Endodermal cell (in vitro differentiated cells): ENCODE measurements around the gene DARS1. TPM values are rescaled to one million over a fixed set of nuclear protein-coding genes. Genes with fewer than 3 reads are reported as not detected.
A peak's percentile ranks its signal among the peaks of the same experiment; 100 is the strongest.

Experiments
- DNase-seq: peaks from one replicate; pipeline ENCODE4 v3.0.0-alpha.2; 2017
- H3K27ac ChIP-seq: 2 replicates; pipeline ENCODE4 v1.5.1; 2013; ENCODE audit warnings: mild to moderate bottlenecking, low read depth, low read length, moderate library complexity
- H3K27me3 ChIP-seq: 2 replicates; pipeline ENCODE4 v1.6.1; 2013; ENCODE audit warnings: mild to moderate bottlenecking, low read length, moderate library complexity; ENCODE audit not compliant: insufficient read depth, control insufficient read depth, poor library complexity, severe bottlenecking
- H3K36me3 ChIP-seq: 2 replicates; pipeline ENCODE4 v1.7.0; 2013; ENCODE audit warnings: mild to moderate bottlenecking, low read length, moderate library complexity; ENCODE audit not compliant: control insufficient read depth, insufficient read depth
- H3K4me1 ChIP-seq: one replicate; pipeline ENCODE4 v1.7.0; 2013; ENCODE audit warnings: low read length; ENCODE audit not compliant: control insufficient read depth, insufficient read depth
- H3K4me3 ChIP-seq: 2 replicates; pipeline ENCODE4 v1.5.1; 2013; ENCODE audit warnings: mild to moderate bottlenecking, low read length, moderate library complexity
- H3K9ac ChIP-seq: 2 replicates; pipeline ENCODE4 v1.6.1; 2013; ENCODE audit warnings: mild to moderate bottlenecking, low read length, moderate library complexity; ENCODE audit not compliant: poor library complexity, severe bottlenecking; ENCODE audit errors: extremely low read depth
- H3K9me3 ChIP-seq: 2 replicates; pipeline ENCODE4 v1.6.1; 2013; ENCODE audit warnings: mild to moderate bottlenecking, low read length, moderate library complexity; ENCODE audit not compliant: control insufficient read depth
- H3K27ac Mint-ChIP-seq: 2 replicates; pipeline ENCODE4 v1.8.0; 2020; ENCODE audit warnings: mixed read lengths
- H3K27me3 Mint-ChIP-seq: 2 replicates; pipeline ENCODE4 v1.8.0; 2021; ENCODE audit warnings: mild to moderate bottlenecking, mixed read lengths; ENCODE audit not compliant: insufficient read depth
- H3K36me3 Mint-ChIP-seq: 2 replicates; pipeline ENCODE4 v1.8.0; 2020; ENCODE audit warnings: low read depth, mixed read lengths
- H3K4me1 Mint-ChIP-seq: 2 replicates; pipeline ENCODE4 v1.8.0; 2020; ENCODE audit warnings: mixed read lengths
- H3K4me3 Mint-ChIP-seq: 2 replicates; pipeline ENCODE4 v1.8.0; 2020; ENCODE audit warnings: mild to moderate bottlenecking, moderate library complexity, mixed read lengths
- H3K9me3 Mint-ChIP-seq: 2 replicates; pipeline ENCODE4 v1.8.0; 2020; ENCODE audit warnings: mild to moderate bottlenecking, mixed read lengths
- WGBS, 2 experiments: methylation state at CpG; one replicate each; pipeline versions ENCODE4 v1.1.5 to v1.1.7; 2013; ENCODE audit warnings: missing lambda C conversion rate in 2 of 2, mixed read lengths in 1 of 2; ENCODE audit not compliant: insufficient coverage in 1 of 2, insufficient read length in 1 of 2; 5-methylcytosine and 5-hydroxymethylcytosine counted together
- total RNA-seq, 2 donors: library from RNA; stranded (reverse); fragmentation: NEBNext Ultra II Directional in 1 of 2; extraction: Animal tissue kit (Norgen Biotek cat#: 25700) in 1 of 2; gene quantifications; 2 replicates in 1 of 2; 3 replicates in 1 of 2; pipeline ENCODE4 v1.2.1, GENCODE V29; 2021
- TF ChIP-seq, protein P1 (sequence below): fragments of 200-600 bp; sonication (generic); conservative IDR thresholded peaks from 2 replicates; pipeline ENCODE4 v1.5.0; 2021; ENCODE audit warnings: antibody characterized with exemption, mild to moderate bottlenecking

DARS1 gene
- total RNA-seq, 2 donors from 2014 or later = 70.5 to 75.9 TPM

DNA sequence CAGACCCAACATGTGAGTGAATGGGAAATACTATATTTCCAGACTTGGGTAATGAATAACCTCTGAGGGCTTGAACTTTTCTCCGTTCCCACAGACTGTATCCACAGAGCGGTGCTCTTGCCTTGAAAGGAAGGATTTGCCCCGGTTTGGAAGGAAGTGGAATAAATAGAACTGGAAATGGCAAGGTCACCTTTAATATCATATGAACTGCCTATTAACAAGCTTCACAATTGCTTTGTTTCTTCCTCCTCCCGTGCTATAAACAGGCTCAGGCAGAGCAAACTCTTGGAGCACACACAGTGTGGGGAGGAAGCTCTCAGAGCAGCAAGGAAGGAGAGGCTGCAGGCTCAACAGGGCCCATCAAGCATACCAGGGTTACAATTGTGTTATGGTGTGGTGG, 28.5 kb upstream of the DARS1 start:
- TF ChIP-seq, protein P1, sequence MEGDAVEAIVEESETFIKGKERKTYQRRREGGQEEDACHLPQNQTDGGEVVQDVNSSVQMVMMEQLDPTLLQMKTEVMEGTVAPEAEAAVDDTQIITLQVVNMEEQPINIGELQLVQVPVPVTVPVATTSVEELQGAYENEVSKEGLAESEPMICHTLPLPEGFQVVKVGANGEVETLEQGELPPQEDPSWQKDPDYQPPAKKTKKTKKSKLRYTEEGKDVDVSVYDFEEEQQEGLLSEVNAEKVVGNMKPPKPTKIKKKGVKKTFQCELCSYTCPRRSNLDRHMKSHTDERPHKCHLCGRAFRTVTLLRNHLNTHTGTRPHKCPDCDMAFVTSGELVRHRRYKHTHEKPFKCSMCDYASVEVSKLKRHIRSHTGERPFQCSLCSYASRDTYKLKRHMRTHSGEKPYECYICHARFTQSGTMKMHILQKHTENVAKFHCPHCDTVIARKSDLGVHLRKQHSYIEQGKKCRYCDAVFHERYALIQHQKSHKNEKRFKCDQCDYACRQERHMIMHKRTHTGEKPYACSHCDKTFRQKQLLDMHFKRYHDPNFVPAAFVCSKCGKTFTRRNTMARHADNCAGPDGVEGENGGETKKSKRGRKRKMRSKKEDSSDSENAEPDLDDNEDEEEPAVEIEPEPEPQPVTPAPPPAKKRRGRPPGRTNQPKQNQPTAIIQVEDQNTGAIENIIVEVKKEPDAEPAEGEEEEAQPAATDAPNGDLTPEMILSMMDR = no peak
- Mint-ChIP-seq H3K27me3 (no peaks in the 10 kb centered on the region), H3K27ac (peak overlapping the region; percentile 24), H3K4me1 (peaks cover 12% of the 10 kb centered on the region), H3K9me3 (no peaks in the 10 kb centered on the region), H3K4me3 (no peak overlapping the region), H3K36me3 (no peaks in the 10 kb centered on the region)
- Histone ChIP-seq H3K9ac (no peak overlapping the region), H3K27ac (no peak overlapping the region), H3K4me3 (no peak overlapping the region), H3K4me1 (no peaks in the 10 kb centered on the region), H3K9me3 (no peaks in the 10 kb centered on the region), H3K27me3 (no peaks in the 10 kb centered on the region), H3K36me3 (no peaks in the 10 kb centered on the region)
- 91% methylated on average over 4 of the region's 4 CpGs; no CpG with 5 or more reads in 1 of the 2 experiments for WGBS, 2 experiments
- DNase-seq = no peak

DNA sequence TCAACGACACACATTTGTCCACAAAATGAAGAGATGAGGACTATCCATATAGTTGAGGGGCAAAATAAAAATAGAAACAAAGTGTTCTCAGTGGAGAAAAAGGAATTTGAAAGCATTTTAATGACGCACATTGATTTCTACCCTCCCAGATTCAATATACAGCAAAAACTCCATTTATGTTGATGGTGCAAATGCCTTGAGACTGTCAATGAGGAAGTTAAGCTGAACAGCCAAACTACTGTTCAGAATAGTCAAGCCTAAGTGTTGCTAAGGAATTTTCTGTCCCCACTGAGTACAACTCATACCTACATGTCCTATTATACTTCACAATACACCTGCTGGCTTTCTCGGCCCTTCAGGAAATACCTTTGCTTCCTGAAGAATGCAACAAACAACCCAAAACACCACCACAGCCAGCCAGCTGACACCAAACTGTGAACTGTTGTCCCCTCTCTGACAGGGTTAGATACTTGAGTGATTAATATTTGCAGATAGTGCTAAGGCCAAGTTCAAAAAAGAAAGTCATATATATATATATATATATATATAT, 27.8 kb upstream of the DARS1 start:
- Mint-ChIP-seq H3K4me1 (peaks cover 13% of the 10 kb centered on the region), H3K27ac (no peak overlapping the region), H3K4me3 (no peak overlapping the region), H3K36me3 (no peaks in the 10 kb centered on the region), H3K27me3 (no peaks in the 10 kb centered on the region), H3K9me3 (no peaks in the 10 kb centered on the region)
- WGBS, 2 experiments = 92% methylated on average over 3 of the region's 3 CpGs; no CpG with 5 or more reads in 1 of the 2 experiments
- Histone ChIP-seq H3K4me3 (no peak overlapping the region), H3K9me3 (no peaks in the 10 kb centered on the region), H3K27ac (no peak overlapping the region), H3K4me1 (no peaks in the 10 kb centered on the region), H3K9ac (no peak overlapping the region), H3K27me3 (no peaks in the 10 kb centered on the region), H3K36me3 (no peaks in the 10 kb centered on the region)
- TF ChIP-seq, protein P1 = no peak
- DNase-seq = peak; percentile 61

DNA sequence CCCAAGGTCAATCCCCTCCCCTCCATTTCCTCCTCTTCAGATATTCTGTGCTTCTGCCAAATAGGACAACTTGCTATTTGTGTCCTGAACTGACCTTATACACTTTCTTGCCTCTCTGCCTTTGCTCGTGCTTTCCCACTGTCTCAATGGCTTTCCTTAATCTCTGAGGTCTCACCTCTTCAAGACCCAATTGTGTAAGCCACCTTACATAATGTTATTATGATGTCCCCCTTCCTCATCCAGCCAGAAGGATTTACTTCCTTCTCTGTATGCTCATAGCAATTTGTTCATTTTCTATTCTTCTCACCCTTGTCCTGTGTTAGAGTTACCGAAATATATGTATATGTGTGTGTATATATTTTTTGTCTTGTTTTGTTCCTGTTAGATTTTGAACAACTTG, 26.9 kb upstream of the DARS1 start:
- Histone ChIP-seq H3K27ac (no peak overlapping the region), H3K9me3 (no peaks in the 10 kb centered on the region), H3K27me3 (no peaks in the 10 kb centered on the region), H3K9ac (no peak overlapping the region), H3K36me3 (no peaks in the 10 kb centered on the region), H3K4me3 (no peak overlapping the region), H3K4me1 (no peaks in the 10 kb centered on the region)
- 82 to 92% methylated on average over 1 to 2 of the region's 2 CpGs for WGBS, 2 experiments
- Mint-ChIP-seq H3K9me3 (no peaks in the 10 kb centered on the region), H3K27me3 (no peaks in the 10 kb centered on the region), H3K27ac (no peak overlapping the region), H3K4me1 (peaks cover 15% of the 10 kb centered on the region), H3K36me3 (no peaks in the 10 kb centered on the region), H3K4me3 (no peak overlapping the region)
- TF ChIP-seq, protein P1 = no peak
- DNase-seq = no peak
